Kidney epithelial cell (primary cell): ENCODE results near the gene JARID2. TPM values are rescaled to one million over a fixed set of nuclear protein-coding genes. Genes with fewer than 3 reads are reported as not detected.

Experiments
- DNase-seq: peaks from one replicate; pipeline ENCODE4 v3.0.0-alpha.2; 2010; ENCODE audit warnings: low read depth
- H3K27me3 ChIP-seq: 2 replicates; pipeline ENCODE4 v1.6.0; 2011; ENCODE audit warnings: low read length; ENCODE audit not compliant: control insufficient read depth, insufficient read depth
- H3K36me3 ChIP-seq: 2 replicates; pipeline ENCODE4 v1.5.1; 2011; ENCODE audit warnings: low read length; ENCODE audit not compliant: control insufficient read depth, insufficient read depth
- H3K4me3 ChIP-seq: 2 replicates; pipeline ENCODE4 v1.5.1; 2011; ENCODE audit warnings: low read depth, mild to moderate bottlenecking, control low read depth, low read length
- total RNA-seq: library from RNA; depleted of rRNA; stranded (reverse); fragments of >200 nt; gene quantifications from 2 replicates; pipeline ENCODE4 v1.2.3, GENCODE V29; 2015
- TF ChIP-seq, protein P1 (sequence below): IDR thresholded peaks from 2 replicates; pipeline ENCODE4 v1.5.1; 2011; ENCODE audit warnings: mild to moderate bottlenecking, moderate library complexity, low read length, control low read depth, inconsistent platforms; ENCODE audit not compliant: insufficient read depth, poor library complexity, severe bottlenecking

The JARID2 gene
- total RNA-seq, 1 donor from 2014 or later: 15.2 TPM

GRCh38 chr6:15340775-15341174, 94.9 kb downstream of the JARID2 start:
- TF ChIP-seq, protein P1, sequence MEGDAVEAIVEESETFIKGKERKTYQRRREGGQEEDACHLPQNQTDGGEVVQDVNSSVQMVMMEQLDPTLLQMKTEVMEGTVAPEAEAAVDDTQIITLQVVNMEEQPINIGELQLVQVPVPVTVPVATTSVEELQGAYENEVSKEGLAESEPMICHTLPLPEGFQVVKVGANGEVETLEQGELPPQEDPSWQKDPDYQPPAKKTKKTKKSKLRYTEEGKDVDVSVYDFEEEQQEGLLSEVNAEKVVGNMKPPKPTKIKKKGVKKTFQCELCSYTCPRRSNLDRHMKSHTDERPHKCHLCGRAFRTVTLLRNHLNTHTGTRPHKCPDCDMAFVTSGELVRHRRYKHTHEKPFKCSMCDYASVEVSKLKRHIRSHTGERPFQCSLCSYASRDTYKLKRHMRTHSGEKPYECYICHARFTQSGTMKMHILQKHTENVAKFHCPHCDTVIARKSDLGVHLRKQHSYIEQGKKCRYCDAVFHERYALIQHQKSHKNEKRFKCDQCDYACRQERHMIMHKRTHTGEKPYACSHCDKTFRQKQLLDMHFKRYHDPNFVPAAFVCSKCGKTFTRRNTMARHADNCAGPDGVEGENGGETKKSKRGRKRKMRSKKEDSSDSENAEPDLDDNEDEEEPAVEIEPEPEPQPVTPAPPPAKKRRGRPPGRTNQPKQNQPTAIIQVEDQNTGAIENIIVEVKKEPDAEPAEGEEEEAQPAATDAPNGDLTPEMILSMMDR: no peak
- Histone ChIP-seq H3K36me3 (no peaks in the 10 kb centered on the region), H3K4me3 (no peak overlapping the region), H3K27me3 (no peaks in the 10 kb centered on the region)
- no peak for DNase-seq

GRCh38 chr6:15341311-15342001, 95.6 kb downstream of the JARID2 start:
- Histone ChIP-seq H3K36me3 (no peaks in the 10 kb centered on the region), H3K27me3 (no peaks in the 10 kb centered on the region), H3K4me3 (no peak overlapping the region)
- no peak for DNase-seq
- TF ChIP-seq, protein P1: no peak

DNA sequence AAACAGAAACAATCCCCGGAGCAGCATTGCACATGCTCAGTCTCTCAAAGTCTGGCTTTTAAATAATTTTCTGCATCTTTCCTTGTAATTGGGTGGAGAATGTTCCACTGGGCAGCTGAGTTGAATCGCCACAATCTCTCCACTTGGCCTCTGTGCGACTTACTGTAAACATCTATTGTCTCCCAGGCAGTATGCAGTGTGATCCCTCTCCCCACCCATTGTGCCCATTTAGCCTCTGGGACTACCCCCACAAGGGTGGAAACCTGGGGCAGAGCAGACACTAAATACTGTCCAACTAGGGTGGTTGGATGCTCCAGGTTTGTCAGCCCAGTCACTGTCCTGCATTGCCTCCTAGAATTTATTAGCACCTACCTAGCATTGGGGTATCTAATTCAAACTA, 96.2 kb downstream of the JARID2 start:
- H3K36me3 ChIP-seq: no peaks in the 10 kb centered on the region
- H3K4me3 ChIP-seq: no peak overlapping the region
- TF ChIP-seq, protein P1: no peak
- no peak for DNase-seq
- no peaks in the 10 kb centered on the region for H3K27me3 ChIP-seq

GRCh38 chr6:15343490-15344191, 97.8 kb downstream of the JARID2 start:
- H3K27me3 ChIP-seq: no peaks in the 10 kb centered on the region
- no peak overlapping the region for H3K4me3 ChIP-seq
- H3K36me3 ChIP-seq: no peaks in the 10 kb centered on the region
- TF ChIP-seq, protein P1: no peak
- no peak for DNase-seq

DNA sequence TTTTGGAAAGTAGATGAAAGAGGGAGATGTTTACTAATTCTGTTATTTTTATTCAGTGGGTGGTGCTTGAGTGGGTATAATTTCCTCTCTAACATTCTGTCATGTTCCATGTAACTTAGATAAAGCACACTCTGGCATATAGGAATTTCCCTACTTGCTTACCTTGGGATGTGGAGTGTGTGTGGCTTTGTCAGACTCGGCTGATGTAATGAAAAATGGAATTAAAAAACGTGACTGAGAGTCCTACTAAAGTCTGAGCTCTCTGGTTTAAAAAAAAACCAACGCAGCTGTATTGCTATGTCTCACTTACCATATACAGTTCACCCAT, 98.3 kb downstream of the JARID2 start:
- no peaks in the 10 kb centered on the region for H3K27me3 ChIP-seq
- TF ChIP-seq, protein P1: no peak
- H3K36me3 ChIP-seq: no peaks in the 10 kb centered on the region
- no peak for DNase-seq
- H3K4me3 ChIP-seq: no peak overlapping the region

GRCh38 chr6:15344831-15345230, 99.0 kb downstream of the JARID2 start:
- TF ChIP-seq, protein P1: no peak
- Histone ChIP-seq H3K4me3 (no peak overlapping the region), H3K27me3 (no peaks in the 10 kb centered on the region), H3K36me3 (no peaks in the 10 kb centered on the region)
- DNase-seq: no peak
